GM18861 (cell line): Measurements from ENCODE around the gene NPR2.

Experiments used
- ATAC-seq: cut with Tn5 transposase; IDR thresholded peaks from one replicate; pipeline ENCODE4 v1.9.1; 2021; ENCODE audit not compliant: unreplicated experiment

NPR2 gene

GRCh38 chr9:35852876-35853865, 61.8 kb downstream of the NPR2 start:
- ATAC-seq: no peak

GRCh38 chr9:35854091-35854762, 62.8 kb downstream of the NPR2 start:
- ATAC-seq: no peak

- no peak for ATAC-seq
Observed at GRCh38 chr9:35856206-35856605, 64.8 kb downstream of the NPR2 start.

GRCh38 chr9:35856882-35857281, 65.5 kb downstream of the NPR2 start:
- ATAC-seq: no peak

GRCh38 chr9:35858458-35858857, 67.1 kb downstream of the NPR2 start:
- no peak for ATAC-seq
